Renal cortex interstitium (tissue), 11 donors: Measurements from ENCODE around the gene CNOT4. TPM values are rescaled to one million over a fixed set of nuclear protein-coding genes. Genes with fewer than 3 reads are reported as not detected.
"Not testable (repeated sequence)": the region's sequence is repeated elsewhere in the genome, so short reads cannot be mapped to it uniquely, and the experiment has no call there.

Source experiments
- DNase-seq, 11 donors: peaks; one replicate each; pipeline ENCODE4 v3.0.0-alpha.2; 2013; ENCODE audit warnings: low read depth in 9 of 11, low spot score in 4 of 11; ENCODE audit errors: extremely low read depth in 1 of 11
- polyA plus RNA-seq, 3 donors: library from polyadenylated mRNA; unstranded; fragments of 120-200 nt; gene quantifications; one replicate each; pipeline ENCODE4 v1.2.1, GENCODE V29; 2013; ENCODE audit not compliant: insufficient read length in 3 of 3

CNOT4 gene
- polyA plus RNA-seq, 3 donors = 32.1 to 34.6 (median 33.2) TPM

- DNase-seq = no peak
Measured at GRCh38 chr7:135343361-135343760, 166.5 kb downstream of the CNOT4 start.

- no peak for DNase-seq
Measured at GRCh38 chr7:135342887-135343286, 167.0 kb downstream of the CNOT4 start.

DNA sequence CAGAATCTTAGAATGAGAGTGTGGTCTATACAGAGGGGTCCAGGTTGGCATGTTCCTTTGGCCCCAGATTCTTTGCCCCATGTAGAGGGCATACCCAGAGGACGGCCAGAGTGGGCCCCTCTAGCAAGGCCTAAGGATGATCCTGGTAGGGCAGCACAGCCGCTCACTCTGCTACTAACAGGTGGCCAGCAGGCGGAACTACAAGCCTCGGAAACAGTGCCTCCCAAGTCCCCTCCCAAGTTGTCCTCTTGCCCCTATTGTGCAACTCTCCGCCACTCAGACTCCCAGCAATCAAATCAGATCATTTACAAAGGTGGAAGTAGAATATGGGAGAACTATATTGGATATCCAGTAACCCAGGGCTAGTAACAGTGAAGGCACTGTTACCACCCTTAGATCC lies 168.9 kb downstream of the CNOT4 start:
- no peak for DNase-seq

GRCh38 chr7:135337977-135338550 lies 171.8 kb downstream of the CNOT4 start:
- DNase-seq = no peak

DNA sequence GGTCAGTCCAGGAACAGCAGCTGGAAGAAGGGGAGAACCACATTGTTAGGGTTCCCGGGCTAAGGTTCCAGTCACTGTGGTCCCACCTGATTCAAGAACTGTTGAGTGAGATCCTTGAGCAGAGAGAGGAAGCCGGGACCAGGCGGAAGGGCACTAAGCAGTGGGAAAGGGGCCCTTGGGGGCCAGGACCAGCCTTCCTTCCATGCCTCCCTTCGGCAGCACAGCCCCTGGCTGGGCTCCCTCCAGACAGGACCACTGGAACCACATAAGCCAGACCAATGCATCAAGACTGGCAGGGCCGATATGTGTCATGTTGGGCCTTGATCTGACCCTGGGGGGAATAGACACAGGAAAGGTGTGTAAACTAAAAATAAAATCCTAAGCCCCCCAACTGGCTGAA lies 172.4 kb downstream of the CNOT4 start:
- DNase-seq = no peak

DNA sequence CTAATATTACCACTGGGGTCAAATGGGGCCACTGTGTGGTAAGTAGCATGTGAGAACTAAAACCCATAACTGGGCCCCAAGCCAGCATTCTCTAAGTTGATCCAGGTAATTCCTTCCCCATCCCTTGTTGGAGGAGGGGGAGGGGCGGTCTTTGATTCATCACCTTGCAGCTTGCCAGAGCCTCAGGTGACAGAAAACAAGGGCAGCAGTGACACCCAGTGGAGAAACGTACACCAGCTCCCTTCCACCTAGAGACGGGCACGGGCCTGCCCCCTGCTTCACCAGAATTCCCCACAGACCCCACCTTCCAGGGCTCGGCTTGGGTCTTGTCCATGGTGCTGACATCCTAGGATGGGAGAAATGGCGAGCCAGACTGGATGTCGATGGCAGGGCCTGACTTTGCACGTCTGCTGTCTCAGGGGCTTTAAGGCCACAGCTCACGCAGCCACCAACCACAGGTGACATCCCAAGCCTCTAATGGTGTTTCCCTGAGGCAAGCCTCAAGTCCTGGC lies 174.2 kb downstream of the CNOT4 start:
- peak; percentile 71 to 91 (median 81) for DNase-seq

- no peak for DNase-seq
Measured at GRCh38 chr7:135334830-135335543, 174.9 kb downstream of the CNOT4 start.

- no peak for DNase-seq
Measured at GRCh38 chr7:135333946-135334345, 176.0 kb downstream of the CNOT4 start.

DNA sequence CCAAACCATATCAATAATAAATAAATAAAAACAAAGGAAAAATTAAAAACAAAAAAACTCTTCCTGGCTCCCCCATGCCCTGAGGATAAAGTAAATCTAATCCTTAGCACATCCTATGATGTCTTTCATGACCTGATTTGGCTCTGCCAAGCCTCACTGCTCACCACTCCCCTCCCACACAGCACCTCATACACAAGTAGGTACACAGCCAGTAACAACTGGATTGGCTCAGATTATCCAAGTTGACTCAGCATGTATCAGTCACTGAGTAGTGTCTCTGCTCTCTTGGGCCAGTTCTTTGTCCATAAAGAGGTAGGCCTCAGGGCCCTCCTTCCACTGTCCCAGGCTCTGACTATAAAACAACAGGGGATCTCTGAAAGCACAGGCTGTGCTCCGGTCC lies 176.7 kb downstream of the CNOT4 start:
- DNase-seq = no peak

- no peak for DNase-seq
Measured at GRCh38 chr7:135330088-135330487, 179.8 kb downstream of the CNOT4 start.

DNA sequence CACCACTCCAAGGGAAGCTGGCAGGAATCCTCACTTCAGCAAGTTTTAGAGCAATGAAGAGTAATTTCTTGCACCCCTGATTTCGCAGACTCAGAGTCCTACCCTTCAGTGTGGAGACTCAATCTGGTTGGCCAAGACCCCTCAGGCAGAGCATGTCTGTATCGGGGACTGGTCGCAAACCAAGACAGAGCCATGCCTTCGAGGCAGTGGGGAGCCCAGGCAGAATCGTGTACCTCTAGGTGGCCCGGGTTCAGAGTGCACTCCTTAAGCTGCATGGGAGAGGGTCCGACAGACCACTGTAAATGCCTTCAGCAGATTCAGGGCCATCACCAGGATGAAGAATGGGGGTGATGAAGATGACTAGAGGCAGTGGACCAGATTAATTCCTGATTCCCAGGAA lies 181.4 kb downstream of the CNOT4 start:
- DNase-seq = no peak

DNA sequence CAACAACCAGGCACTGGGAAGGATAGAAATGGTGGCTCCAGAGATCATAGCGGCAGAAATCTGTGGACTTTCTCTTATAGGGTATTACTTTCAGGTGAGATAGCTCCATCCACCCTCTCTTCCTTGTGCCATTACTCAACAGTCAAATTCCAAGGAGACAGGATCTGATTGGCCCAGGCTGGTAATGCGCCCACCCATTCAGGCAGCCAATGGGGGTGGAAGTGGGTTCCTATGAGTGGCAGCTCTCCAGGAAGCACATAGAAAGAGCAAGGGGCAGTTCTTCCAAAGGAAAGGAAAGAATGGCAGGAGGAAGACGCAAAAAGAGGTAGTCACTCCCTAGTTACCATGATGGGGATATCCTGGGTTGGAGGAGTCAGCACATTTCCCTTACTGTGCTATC lies 181.8 kb downstream of the CNOT4 start:
- no peak for DNase-seq

DNA sequence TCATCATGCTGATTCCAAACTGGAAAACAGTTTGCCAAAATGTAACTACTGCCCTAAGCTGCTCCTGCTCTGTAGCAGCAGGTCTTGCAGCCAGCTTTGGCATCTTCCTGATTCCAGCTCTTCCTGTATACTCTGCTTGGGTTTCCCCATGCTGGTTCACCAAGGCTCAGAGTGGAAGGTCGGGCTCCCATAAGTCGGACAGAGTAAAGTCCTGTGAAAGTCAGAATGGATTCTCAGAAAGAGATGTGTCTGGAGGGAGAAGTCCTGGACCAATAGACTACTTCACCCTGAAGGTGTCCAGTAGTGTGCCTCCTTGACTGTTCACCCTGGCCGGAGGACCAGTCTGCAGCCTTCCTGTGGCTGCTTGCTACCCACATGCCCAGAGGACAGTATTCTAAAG lies 182.4 kb downstream of the CNOT4 start:
- DNase-seq = no peak

DNA sequence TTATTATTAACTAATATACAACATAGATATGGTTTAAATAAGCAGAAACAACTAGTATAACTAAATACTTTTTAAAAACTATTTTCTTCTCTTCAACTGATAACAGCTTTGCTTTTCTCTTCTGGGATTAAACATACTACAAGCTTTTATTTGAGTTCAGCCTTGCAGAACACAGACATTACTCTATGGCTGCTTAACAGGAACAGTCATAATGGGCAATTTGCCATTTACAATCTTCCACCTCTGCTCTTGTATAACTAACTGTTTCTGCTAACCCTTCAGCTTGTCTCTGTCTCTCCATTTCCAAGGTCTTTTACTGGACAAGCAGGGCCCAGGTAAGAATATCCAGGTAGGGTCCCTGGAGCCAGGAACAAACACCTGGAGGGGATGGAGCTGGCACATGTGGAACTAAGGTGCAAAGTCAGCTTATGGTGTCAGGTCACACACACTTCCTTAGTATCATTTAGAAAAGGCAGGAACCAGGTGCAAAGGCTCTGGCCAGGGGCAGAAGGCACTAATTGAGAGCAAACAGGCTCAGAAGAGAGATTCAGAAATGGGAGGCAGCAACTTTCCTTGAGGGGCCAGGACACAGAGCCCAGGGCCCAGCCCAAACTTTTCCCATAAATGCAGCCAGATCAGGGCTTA lies 183.1 kb downstream of the CNOT4 start:
- DNase-seq = peak in 1 of 11 donors; percentile 9

DNA sequence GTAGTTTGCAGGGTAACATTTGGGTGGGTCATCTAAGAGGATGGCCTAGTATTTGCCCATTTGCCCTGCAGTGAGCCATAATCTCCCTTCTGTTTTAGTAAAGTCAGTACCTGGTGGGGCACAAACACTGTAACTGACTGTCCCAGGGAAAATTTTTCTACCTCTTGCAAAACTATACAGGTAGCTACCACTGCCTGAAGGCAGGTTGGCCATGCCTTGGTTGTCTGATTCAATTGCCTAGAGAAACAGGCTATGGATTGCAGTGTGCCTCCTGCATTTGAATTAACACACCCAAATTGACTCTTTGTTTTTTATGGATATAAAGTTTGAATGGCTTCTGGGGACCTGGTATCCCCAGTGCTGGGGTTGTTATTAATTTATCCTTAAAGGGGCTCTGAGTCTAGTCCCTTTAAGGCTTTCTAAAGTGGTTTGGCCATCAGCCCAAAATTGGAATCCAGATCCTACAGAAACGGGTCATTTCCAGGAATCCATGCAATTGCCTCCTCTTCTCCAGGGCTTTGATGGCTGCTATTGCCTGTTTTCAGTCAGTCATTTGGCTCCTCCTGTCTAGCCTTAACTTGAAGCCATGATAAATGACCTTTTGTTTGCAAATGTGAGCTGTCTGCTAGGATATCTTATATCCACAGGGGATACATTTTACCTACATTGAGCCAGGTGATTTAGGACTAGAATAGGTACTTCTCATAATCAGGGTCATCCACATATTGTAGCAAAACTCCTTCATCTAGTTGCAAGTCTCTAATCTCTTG lies 187.1 kb downstream of the CNOT4 start:
- DNase-seq = no peak

DNA sequence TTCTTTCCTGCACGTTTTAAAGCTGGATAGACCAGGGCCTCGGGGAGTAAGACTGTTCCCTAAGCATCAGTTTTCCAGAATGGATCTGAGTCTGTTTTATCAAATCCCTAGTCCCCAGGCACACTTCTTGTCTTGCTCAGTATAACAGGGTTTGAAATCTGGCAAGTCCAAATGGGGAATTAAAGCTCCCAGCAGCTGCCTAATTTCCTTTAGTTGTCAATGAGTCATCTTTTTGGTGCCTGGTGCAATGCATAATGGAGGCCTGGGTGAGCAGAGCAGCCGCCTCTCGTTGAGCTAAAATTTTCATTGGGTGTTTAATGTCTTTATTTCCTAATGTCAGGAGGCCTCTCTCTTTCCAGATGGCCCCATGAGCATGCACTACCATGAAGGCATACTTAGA lies 188.3 kb downstream of the CNOT4 start:
- no peak for DNase-seq

DNA sequence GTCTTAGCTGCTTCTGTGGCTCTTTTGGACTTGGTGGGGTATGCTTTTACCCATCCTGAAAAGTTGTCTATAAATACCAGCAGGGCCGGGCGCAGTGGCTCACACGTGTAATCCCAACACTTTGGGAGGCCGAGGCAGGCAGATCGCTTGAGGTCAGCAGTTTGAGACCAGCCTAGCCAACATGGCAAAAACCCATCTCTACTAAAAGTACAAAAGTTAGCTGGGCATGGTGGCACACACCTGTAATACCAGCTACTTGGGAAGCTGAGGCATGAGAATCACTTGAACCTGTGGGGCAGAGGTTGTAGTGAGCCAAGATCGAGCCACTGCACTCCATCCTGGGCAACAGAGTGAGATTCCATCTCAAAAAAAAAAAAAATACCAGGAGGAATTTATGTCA lies 188.9 kb downstream of the CNOT4 start:
- DNase-seq = not testable (repeated sequence)

- DNase-seq = peak in 1 of 11 donors; percentile 15
Measured at GRCh38 chr7:135320268-135320667, 189.6 kb downstream of the CNOT4 start.

- peak in 3 of 11 donors; percentile 12 to 38 (median 13) for DNase-seq
Measured at GRCh38 chr7:135317676-135318325, 192.1 kb downstream of the CNOT4 start.
